Measurements from ENCODE around the gene SPO11.

SPO11 gene

GRCh38 chr20:57351042-57351783 is 21.6 kb downstream of the SPO11 start, which contains the start of gene RAE1:
TSS of gene RAE1 (plus strand) at chr20:57351255. CDS start at chr20:57354039, 2,784 bp downstream.
- H3K27me3 ChIP-seq (ENCODE audit: insufficient read depth, poor library complexity, severe bottlenecking), result no peaks in the 10 kb centered on the region

GRCh38 chr20:57352305-57352704 is 22.7 kb downstream of the SPO11 start:
- no peak for DNase-seq (ENCODE audit: low read depth in 1 of 2, low spot score in 1 of 2)
- TF ChIP-seq SPI1 (IDR thresholded peaks at IDR 0.05; ENCODE audit: borderline replicate concordance, low read depth) (no peak), CTCF (IDR thresholded peaks at IDR 0.05; ENCODE audit: insufficient read depth, low read length) (no peak), REST (IDR thresholded peaks at IDR 0.05; ENCODE audit: insufficient replicate concordance, low read depth) (no peak), GABPA (IDR thresholded peaks at IDR 0.05; ENCODE audit: low read depth) (no peak), POLR2AphosphoS5 (IDR thresholded peaks at IDR 0.05; ENCODE audit: low read depth) (no peak)
- Histone ChIP-seq H3K27ac (replicated peaks) (no peak overlapping the region), H3K27me3 (ENCODE audit: insufficient read depth, poor library complexity, severe bottlenecking) (no peaks in the 10 kb centered on the region), H3K4me3 (replicated peaks; ENCODE audit: insufficient read depth, low read length) (peak overlapping the region; percentile 98)

More at GRCh38 chr20:57351042-57351783, 21.6 kb downstream of the SPO11 start, which contains the start of gene RAE1:
- H3K4me3 ChIP-seq (replicated peaks; ENCODE audit: insufficient read depth, low read length), result peak within 1 kb of the TSS; percentile 98
- peak within 1 kb of the TSS; percentile 94 for H3K27ac ChIP-seq (replicated peaks)
- DNase-seq (ENCODE audit: low read depth in 1 of 2, low spot score in 1 of 2), result peak; percentile 80 to 94
- TF ChIP-seq GABPA (IDR thresholded peaks at IDR 0.05; ENCODE audit: low read depth) (peak; percentile 81), REST (IDR thresholded peaks at IDR 0.05; ENCODE audit: insufficient replicate concordance, low read depth) (no peak), POLR2AphosphoS5 (IDR thresholded peaks at IDR 0.05; ENCODE audit: low read depth) (peak; percentile 62; the same call in 1 of the 2 replicates)

- Histone ChIP-seq H3K27ac (replicated peaks) (no peak overlapping the region), H3K27me3 (ENCODE audit: insufficient read depth, poor library complexity, severe bottlenecking) (no peaks in the 10 kb centered on the region), H3K4me3 (replicated peaks; ENCODE audit: insufficient read depth, low read length) (no peak overlapping the region)
- DNase-seq (ENCODE audit: low read depth in 1 of 2, low spot score in 1 of 2), result no peak
- TF ChIP-seq CTCF (IDR thresholded peaks at IDR 0.05; ENCODE audit: insufficient read depth, low read length), result no peak
Measured at GRCh38 chr20:57353351-57353750, 23.7 kb downstream of the SPO11 start.

GRCh38 chr20:57361517-57361916 is 31.9 kb downstream of the SPO11 start:
- H3K27me3 ChIP-seq (ENCODE audit: insufficient read depth, poor library complexity, severe bottlenecking), result no peaks in the 10 kb centered on the region
- H3K4me3 ChIP-seq (replicated peaks; ENCODE audit: insufficient read depth, low read length), result no peak overlapping the region
- DNase-seq (ENCODE audit: low read depth in 1 of 2, low spot score in 1 of 2), result no peak
- H3K27ac ChIP-seq (replicated peaks), result no peak overlapping the region
- TF ChIP-seq GABPA (IDR thresholded peaks at IDR 0.05; ENCODE audit: low read depth) (no peak), REST (IDR thresholded peaks at IDR 0.05; ENCODE audit: insufficient replicate concordance, low read depth) (no peak), POLR2AphosphoS5 (IDR thresholded peaks at IDR 0.05; ENCODE audit: low read depth) (no peak), CTCF (IDR thresholded peaks at IDR 0.05; ENCODE audit: insufficient read depth, low read length) (no peak), SPI1 (IDR thresholded peaks at IDR 0.05; ENCODE audit: borderline replicate concordance, low read depth) (no peak)

Data from HL-60 (cell line).